Uterus (tissue), 2 donors: ENCODE results near the gene ACAP2.

Experiments
- CTCF ChIP-seq, 4 experiments: fragments of 200-600 bp in 2 of 4; fragments of 450-650 bp in 2 of 4; sonication (generic) in 2 of 4; IDR thresholded peaks; one replicate each; pipeline ENCODE4 v1.5.1; 2016 to 2019; ENCODE audit warnings: antibody characterized with exemption in 4 of 4, mild to moderate bottlenecking in 2 of 4, moderate library complexity in 1 of 4
- POLR2A ChIP-seq, 2 donors: fragments of 450-650 bp; IDR thresholded peaks; one replicate each; pipeline ENCODE4 v1.6.1; 2016; ENCODE audit warnings: antibody characterized with exemption in 2 of 2, mild to moderate bottlenecking in 1 of 2, moderate library complexity in 1 of 2

- TF ChIP-seq CTCF (IDR thresholded peaks at IDR 0.05) (no peak), POLR2A (IDR thresholded peaks at IDR 0.05) (no peak)
Measured at GRCh38 chr3:195403244-195403643, 39.6 kb downstream of the ACAP2 start.
